Brain microvascular endothelial cell (primary cell): ENCODE results near the gene FASLG.

ENCODE experiments used
- DNase-seq: peaks from one replicate; pipeline ENCODE4 v3.0.0-alpha.2; 2020
- H3K27ac ChIP-seq: fragments of 250-450 bp; sonication (Bioruptor Pico); 2 replicates; pipeline ENCODE4 v1.5.1; 2020; ENCODE audit warnings: mild to moderate bottlenecking, moderate library complexity
- H3K27me3 ChIP-seq: fragments of 250-450 bp; sonication (Bioruptor Pico); replicated peaks from 2 replicates; pipeline ENCODE4 v1.5.1; 2020; ENCODE audit warnings: mild to moderate bottlenecking
- H3K36me3 ChIP-seq: fragments of 250-450 bp; sonication (Bioruptor Pico); replicated peaks from 2 replicates; pipeline ENCODE4 v1.5.1; 2020; ENCODE audit warnings: mild to moderate bottlenecking
- H3K4me3 ChIP-seq: 2 replicates; pipeline ENCODE4 v1.5.1; 2011; ENCODE audit warnings: low read depth, mild to moderate bottlenecking, control low read depth, low read length, moderate library complexity
- CTCF ChIP-seq: IDR thresholded peaks from 2 replicates; pipeline ENCODE4 v1.5.1; 2011; ENCODE audit warnings: low read depth, mild to moderate bottlenecking, moderate library complexity, low read length, control low read depth, inconsistent platforms; ENCODE audit errors: missing control alignments
- in situ Hi-C: cut with HindIII; loops from 2 replicates; pipeline ENCODE4 v1.10.0; 2017; ENCODE audit warnings: low sequenced_read_pairs, low pct_ligation_motif_present

Gene FASLG

GRCh38 chr1:172700556-172700955 is 41.7 kb downstream of the FASLG start:
- Histone ChIP-seq H3K36me3 (no peaks in the 10 kb centered on the region), H3K27ac (no peak overlapping the region), H3K27me3 (no peaks in the 10 kb centered on the region), H3K4me3 (no peak overlapping the region)
- in situ Hi-C loops, result no loop called here
- no peak for TF ChIP-seq CTCF
- no peak for DNase-seq

- DNase-seq, result no peak
- in situ Hi-C loops, result no loop called here
- no peak for TF ChIP-seq CTCF
- H3K4me3 ChIP-seq, result no peak overlapping the region
- H3K36me3 ChIP-seq, result no peaks in the 10 kb centered on the region
- H3K27ac ChIP-seq, result no peak overlapping the region
- H3K27me3 ChIP-seq, result no peaks in the 10 kb centered on the region
Measured at GRCh38 chr1:172704001-172704400, 45.1 kb downstream of the FASLG start.

- no peaks in the 10 kb centered on the region for H3K36me3 ChIP-seq
- DNase-seq, result no peak
- no peak for TF ChIP-seq CTCF
- no peaks in the 10 kb centered on the region for H3K27me3 ChIP-seq
- no peak overlapping the region for H3K27ac ChIP-seq
- in situ Hi-C loops, result no loop called here
- H3K4me3 ChIP-seq, result no peak overlapping the region
Measured at GRCh38 chr1:172704420-172705210, 45.7 kb downstream of the FASLG start.

GRCh38 chr1:172708452-172708851 is 49.5 kb downstream of the FASLG start:
- in situ Hi-C loops, result no loop called here
- no peaks in the 10 kb centered on the region for H3K27me3 ChIP-seq
- H3K36me3 ChIP-seq, result no peaks in the 10 kb centered on the region
- DNase-seq, result no peak
- TF ChIP-seq CTCF, result no peak
- H3K4me3 ChIP-seq, result no peak overlapping the region
- H3K27ac ChIP-seq, result no peak overlapping the region

GRCh38 chr1:172711558-172711957 is 52.7 kb downstream of the FASLG start:
- Histone ChIP-seq H3K36me3 (no peaks in the 10 kb centered on the region), H3K27ac (no peak overlapping the region), H3K4me3 (no peak overlapping the region), H3K27me3 (no peaks in the 10 kb centered on the region)
- no peak for DNase-seq
- TF ChIP-seq CTCF, result no peak
- in situ Hi-C loops, result no loop called here

GRCh38 chr1:172713466-172713865 is 54.6 kb downstream of the FASLG start:
- no peaks in the 10 kb centered on the region for H3K27me3 ChIP-seq
- H3K27ac ChIP-seq, result no peak overlapping the region
- no peak overlapping the region for H3K4me3 ChIP-seq
- in situ Hi-C loops, result no loop called here
- DNase-seq, result no peak
- TF ChIP-seq CTCF, result no peak
- no peaks in the 10 kb centered on the region for H3K36me3 ChIP-seq
